Nephron progenitor cell (in vitro differentiated cells): ENCODE measurements around the gene ISLR.

Experiments
- DNase-seq: peaks from one replicate; pipeline ENCODE4 v3.0.0; 2021
- H3K27ac Mint-ChIP-seq: 2 replicates; pipeline ENCODE4 v1.8.0; 2021; ENCODE audit warnings: mild to moderate bottlenecking, moderate library complexity, mixed read lengths
- H3K27me3 Mint-ChIP-seq: 2 replicates; pipeline ENCODE4 v1.8.0; 2021; ENCODE audit warnings: mild to moderate bottlenecking, low read depth, mixed read lengths; ENCODE audit not compliant: poor library complexity
- H3K36me3 Mint-ChIP-seq: 2 replicates; pipeline ENCODE4 v1.8.0; 2021; ENCODE audit warnings: low read depth, mixed read lengths
- H3K4me1 Mint-ChIP-seq: 2 replicates; pipeline ENCODE4 v1.8.0; 2021; ENCODE audit warnings: mixed read lengths
- H3K4me3 Mint-ChIP-seq: 2 replicates; pipeline ENCODE4 v1.8.0; 2021; ENCODE audit warnings: mild to moderate bottlenecking, moderate library complexity, mixed read lengths
- H3K9me3 Mint-ChIP-seq: 2 replicates; pipeline ENCODE4 v1.8.0; 2021; ENCODE audit warnings: mild to moderate bottlenecking, moderate library complexity, mixed read lengths
- TF ChIP-seq, protein P1 (sequence below): fragments of 200-600 bp; sonication (generic); IDR thresholded peaks from 2 replicates; pipeline ENCODE4 v1.5.0; 2021; ENCODE audit warnings: antibody characterized with exemption

The ISLR gene

DNA sequence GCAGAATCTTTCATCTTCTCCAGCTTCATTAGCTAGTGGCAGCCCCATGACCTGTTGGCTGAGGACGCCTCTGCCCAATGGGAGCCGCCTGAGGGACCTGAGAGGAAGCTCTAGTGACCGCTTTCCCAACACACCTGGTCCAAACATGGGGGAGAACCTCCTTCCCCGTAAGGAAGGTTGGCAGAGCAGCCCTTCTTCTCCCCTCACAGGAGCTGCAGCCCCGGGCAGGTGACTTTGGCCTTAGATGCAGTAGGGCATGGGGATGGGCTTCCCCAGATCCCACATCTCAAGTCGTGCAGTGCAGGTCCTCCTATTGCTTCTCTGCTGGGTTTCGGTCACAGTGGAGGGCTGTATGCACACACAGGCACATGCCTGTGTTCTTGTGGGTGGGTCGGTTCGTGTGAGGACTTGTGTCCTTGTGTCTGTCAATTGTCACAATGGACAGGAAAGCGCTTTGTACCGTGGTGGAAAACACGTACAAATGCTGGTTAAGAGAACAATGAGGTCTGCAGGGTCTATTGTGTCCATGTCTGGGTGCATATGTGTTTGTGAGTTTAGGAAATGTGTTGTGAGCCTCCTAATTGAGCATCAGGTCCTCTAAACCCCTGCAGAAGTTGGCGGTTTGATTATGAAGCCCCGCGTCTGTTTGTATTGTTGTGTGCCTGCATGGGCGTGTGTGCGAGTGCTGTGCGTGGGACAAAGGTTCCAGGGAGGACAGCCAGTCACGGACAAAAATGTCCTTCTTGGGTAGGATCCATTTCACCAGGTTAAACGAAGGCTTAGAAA lies 41.7 kb upstream of the ISLR start:
- Mint-ChIP-seq H3K4me1 (peaks cover 67% of the 10 kb centered on the region), H3K9me3 (peaks cover 18% of the 10 kb centered on the region), H3K36me3 (peaks cover 5% of the 10 kb centered on the region), H3K27ac (no peak overlapping the region), H3K4me3 (peak overlapping the region; percentile 80), H3K27me3 (peaks cover 93% of the 10 kb centered on the region)
- TF ChIP-seq, protein P1, sequence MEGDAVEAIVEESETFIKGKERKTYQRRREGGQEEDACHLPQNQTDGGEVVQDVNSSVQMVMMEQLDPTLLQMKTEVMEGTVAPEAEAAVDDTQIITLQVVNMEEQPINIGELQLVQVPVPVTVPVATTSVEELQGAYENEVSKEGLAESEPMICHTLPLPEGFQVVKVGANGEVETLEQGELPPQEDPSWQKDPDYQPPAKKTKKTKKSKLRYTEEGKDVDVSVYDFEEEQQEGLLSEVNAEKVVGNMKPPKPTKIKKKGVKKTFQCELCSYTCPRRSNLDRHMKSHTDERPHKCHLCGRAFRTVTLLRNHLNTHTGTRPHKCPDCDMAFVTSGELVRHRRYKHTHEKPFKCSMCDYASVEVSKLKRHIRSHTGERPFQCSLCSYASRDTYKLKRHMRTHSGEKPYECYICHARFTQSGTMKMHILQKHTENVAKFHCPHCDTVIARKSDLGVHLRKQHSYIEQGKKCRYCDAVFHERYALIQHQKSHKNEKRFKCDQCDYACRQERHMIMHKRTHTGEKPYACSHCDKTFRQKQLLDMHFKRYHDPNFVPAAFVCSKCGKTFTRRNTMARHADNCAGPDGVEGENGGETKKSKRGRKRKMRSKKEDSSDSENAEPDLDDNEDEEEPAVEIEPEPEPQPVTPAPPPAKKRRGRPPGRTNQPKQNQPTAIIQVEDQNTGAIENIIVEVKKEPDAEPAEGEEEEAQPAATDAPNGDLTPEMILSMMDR: no peak
- DNase-seq: no peak

DNA sequence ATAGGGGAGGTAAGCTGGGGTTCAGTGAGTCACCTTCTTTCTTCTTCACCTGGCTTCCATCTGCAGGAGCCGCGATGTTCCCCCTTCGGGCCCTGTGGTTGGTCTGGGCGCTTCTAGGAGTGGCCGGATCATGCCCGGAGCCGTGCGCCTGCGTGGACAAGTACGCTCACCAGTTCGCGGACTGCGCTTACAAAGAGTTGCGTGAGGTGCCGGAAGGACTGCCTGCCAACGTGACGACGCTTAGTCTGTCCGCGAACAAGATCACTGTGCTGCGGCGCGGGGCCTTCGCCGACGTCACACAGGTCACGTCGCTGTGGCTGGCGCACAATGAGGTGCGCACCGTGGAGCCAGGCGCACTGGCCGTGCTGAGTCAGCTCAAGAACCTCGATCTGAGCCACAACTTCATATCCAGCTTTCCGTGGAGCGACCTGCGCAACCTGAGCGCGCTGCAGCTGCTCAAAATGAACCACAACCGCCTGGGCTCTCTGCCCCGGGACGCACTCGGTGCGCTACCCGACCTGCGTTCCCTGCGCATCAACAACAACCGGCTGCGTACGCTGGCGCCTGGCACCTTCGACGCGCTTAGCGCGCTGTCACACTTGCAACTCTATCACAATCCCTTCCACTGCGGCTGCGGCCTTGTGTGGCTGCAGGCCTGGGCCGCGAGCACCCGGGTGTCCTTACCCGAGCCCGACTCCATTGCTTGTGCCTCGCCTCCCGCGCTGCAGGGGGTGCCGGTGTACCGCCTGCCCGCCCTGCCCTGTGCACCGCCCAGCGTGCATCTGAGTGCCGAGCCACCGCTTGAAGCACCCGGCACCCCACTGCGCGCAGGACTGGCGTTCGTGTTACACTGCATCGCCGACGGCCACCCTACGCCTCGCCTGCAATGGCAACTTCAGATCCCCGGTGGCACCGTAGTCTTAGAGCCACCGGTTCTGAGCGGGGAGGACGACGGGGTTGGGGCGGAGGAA lies 40.5 kb upstream of the ISLR start:
- TF ChIP-seq, protein P1: no peak
- peaks cover 81% of the 10 kb centered on the region for H3K27me3 Mint-ChIP-seq
- H3K36me3 Mint-ChIP-seq: peaks cover 5% of the 10 kb centered on the region
- peaks cover 18% of the 10 kb centered on the region for H3K9me3 Mint-ChIP-seq
- peaks cover 73% of the 10 kb centered on the region for H3K4me1 Mint-ChIP-seq
- H3K4me3 Mint-ChIP-seq: no peak overlapping the region
- DNase-seq: peak; percentile 23
- H3K27ac Mint-ChIP-seq: no peak overlapping the region

DNA sequence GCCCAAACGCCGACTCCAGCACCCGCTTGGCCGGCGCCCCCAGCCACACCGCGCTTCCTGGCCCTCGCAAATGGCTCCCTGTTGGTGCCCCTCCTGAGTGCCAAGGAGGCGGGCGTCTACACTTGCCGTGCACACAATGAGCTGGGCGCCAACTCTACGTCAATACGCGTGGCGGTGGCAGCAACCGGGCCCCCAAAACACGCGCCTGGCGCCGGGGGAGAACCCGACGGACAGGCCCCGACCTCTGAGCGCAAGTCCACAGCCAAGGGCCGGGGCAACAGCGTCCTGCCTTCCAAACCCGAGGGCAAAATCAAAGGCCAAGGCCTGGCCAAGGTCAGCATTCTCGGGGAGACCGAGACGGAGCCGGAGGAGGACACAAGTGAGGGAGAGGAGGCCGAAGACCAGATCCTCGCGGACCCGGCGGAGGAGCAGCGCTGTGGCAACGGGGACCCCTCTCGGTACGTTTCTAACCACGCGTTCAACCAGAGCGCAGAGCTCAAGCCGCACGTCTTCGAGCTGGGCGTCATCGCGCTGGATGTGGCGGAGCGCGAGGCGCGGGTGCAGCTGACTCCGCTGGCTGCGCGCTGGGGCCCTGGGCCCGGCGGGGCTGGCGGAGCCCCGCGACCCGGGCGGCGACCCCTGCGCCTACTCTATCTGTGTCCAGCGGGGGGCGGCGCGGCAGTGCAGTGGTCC lies 39.7 kb upstream of the ISLR start:
- H3K27me3 Mint-ChIP-seq: peaks cover 76% of the 10 kb centered on the region
- peak overlapping the region; percentile 75 for H3K4me3 Mint-ChIP-seq
- peaks cover 80% of the 10 kb centered on the region for H3K4me1 Mint-ChIP-seq
- H3K9me3 Mint-ChIP-seq: peaks cover 18% of the 10 kb centered on the region
- no peak for DNase-seq
- TF ChIP-seq, protein P1: no peak
- H3K36me3 Mint-ChIP-seq: peaks cover 5% of the 10 kb centered on the region
- H3K27ac Mint-ChIP-seq: no peak overlapping the region

DNA sequence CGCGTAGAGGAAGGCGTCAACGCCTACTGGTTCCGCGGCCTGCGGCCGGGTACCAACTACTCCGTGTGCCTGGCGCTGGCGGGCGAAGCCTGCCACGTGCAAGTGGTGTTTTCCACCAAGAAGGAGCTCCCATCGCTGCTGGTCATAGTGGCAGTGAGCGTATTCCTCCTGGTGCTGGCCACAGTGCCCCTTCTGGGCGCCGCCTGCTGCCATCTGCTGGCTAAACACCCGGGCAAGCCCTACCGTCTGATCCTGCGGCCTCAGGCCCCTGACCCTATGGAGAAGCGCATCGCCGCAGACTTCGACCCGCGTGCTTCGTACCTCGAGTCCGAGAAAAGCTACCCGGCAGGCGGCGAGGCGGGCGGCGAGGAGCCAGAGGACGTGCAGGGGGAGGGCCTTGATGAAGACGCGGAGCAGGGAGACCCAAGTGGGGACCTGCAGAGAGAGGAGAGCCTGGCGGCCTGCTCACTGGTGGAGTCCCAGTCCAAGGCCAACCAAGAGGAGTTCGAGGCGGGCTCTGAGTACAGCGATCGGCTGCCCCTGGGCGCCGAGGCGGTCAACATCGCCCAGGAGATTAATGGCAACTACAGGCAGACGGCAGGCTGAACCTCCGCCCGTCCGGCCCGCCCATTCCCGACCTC lies 39.0 kb upstream of the ISLR start:
- peak; percentile 73 for DNase-seq
- TF ChIP-seq, protein P1: peak; percentile 48
- Mint-ChIP-seq H3K36me3 (peaks cover 5% of the 10 kb centered on the region), H3K9me3 (peaks cover 18% of the 10 kb centered on the region), H3K4me3 (peak overlapping the region; percentile 75), H3K27me3 (peaks cover 69% of the 10 kb centered on the region), H3K4me1 (peaks cover 80% of the 10 kb centered on the region), H3K27ac (no peak overlapping the region)

GRCh38 chr15:74135041-74135565 lies 38.4 kb upstream of the ISLR start:
- no peak overlapping the region for H3K27ac Mint-ChIP-seq
- no peak for DNase-seq
- peak overlapping the region; percentile 75 for H3K4me3 Mint-ChIP-seq
- H3K9me3 Mint-ChIP-seq: peaks cover 18% of the 10 kb centered on the region
- peaks cover 5% of the 10 kb centered on the region for H3K36me3 Mint-ChIP-seq
- peaks cover 63% of the 10 kb centered on the region for H3K27me3 Mint-ChIP-seq
- TF ChIP-seq, protein P1: no peak
- peaks cover 80% of the 10 kb centered on the region for H3K4me1 Mint-ChIP-seq
